ENCODE measurements around the gene C1orf105.

DNA sequence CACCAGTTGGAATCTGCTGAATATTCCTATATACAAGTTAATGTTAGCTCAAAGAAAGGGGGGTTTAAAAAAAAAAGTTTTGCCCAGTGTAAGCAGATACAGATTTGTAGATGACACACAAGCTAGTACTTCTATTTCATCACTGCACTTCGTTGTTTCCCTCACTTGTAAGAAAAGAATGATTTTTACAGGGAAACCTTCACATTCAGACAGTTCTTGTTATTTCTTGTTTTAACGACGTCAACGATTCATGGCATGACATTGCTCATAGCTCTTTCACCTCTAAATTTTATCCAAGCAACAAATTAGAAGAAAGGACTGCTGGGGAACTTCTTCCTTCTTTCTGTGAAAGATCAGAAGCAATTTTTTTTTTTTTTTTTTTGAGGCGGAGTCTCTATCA lies 25.7 kb upstream of the C1orf105 start:
- TF ChIP-seq CTCF (IDR thresholded peaks at IDR 0.05; ENCODE audit: low read depth, low read length, missing input control) (no peak), ATF3 (IDR thresholded peaks at IDR 0.05) (no peak), RAD21 (IDR thresholded peaks at IDR 0.05) (no peak), YY1 (IDR thresholded peaks at IDR 0.05) (no peak)
- TF ChIP-seq, protein P1, sequence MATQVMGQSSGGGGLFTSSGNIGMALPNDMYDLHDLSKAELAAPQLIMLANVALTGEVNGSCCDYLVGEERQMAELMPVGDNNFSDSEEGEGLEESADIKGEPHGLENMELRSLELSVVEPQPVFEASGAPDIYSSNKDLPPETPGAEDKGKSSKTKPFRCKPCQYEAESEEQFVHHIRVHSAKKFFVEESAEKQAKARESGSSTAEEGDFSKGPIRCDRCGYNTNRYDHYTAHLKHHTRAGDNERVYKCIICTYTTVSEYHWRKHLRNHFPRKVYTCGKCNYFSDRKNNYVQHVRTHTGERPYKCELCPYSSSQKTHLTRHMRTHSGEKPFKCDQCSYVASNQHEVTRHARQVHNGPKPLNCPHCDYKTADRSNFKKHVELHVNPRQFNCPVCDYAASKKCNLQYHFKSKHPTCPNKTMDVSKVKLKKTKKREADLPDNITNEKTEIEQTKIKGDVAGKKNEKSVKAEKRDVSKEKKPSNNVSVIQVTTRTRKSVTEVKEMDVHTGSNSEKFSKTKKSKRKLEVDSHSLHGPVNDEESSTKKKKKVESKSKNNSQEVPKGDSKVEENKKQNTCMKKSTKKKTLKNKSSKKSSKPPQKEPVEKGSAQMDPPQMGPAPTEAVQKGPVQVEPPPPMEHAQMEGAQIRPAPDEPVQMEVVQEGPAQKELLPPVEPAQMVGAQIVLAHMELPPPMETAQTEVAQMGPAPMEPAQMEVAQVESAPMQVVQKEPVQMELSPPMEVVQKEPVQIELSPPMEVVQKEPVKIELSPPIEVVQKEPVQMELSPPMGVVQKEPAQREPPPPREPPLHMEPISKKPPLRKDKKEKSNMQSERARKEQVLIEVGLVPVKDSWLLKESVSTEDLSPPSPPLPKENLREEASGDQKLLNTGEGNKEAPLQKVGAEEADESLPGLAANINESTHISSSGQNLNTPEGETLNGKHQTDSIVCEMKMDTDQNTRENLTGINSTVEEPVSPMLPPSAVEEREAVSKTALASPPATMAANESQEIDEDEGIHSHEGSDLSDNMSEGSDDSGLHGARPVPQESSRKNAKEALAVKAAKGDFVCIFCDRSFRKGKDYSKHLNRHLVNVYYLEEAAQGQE (IDR thresholded peaks at IDR 0.05) = no peak
- TF ChIP-seq, protein P2, sequence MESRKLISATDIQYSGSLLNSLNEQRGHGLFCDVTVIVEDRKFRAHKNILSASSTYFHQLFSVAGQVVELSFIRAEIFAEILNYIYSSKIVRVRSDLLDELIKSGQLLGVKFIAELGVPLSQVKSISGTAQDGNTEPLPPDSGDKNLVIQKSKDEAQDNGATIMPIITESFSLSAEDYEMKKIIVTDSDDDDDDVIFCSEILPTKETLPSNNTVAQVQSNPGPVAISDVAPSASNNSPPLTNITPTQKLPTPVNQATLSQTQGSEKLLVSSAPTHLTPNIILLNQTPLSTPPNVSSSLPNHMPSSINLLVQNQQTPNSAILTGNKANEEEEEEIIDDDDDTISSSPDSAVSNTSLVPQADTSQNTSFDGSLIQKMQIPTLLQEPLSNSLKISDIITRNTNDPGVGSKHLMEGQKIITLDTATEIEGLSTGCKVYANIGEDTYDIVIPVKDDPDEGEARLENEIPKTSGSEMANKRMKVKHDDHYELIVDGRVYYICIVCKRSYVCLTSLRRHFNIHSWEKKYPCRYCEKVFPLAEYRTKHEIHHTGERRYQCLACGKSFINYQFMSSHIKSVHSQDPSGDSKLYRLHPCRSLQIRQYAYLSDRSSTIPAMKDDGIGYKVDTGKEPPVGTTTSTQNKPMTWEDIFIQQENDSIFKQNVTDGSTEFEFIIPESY (IDR thresholded peaks at IDR 0.05) = no peak
